Urothelium cell line (cell line): ENCODE data around the gene CELF2.

ENCODE experiments used
- DNase-seq: peaks from one replicate; pipeline ENCODE4 v3.0.0; 2011; ENCODE audit warnings: low spot score, mixed read lengths
- FAIRE-seq: peaks from 2 replicates; lab custom pipeline; 2011; peaks lifted over from hg19 to GRCh38; lab: Jason Lieb, UNC

CELF2 gene

DNA sequence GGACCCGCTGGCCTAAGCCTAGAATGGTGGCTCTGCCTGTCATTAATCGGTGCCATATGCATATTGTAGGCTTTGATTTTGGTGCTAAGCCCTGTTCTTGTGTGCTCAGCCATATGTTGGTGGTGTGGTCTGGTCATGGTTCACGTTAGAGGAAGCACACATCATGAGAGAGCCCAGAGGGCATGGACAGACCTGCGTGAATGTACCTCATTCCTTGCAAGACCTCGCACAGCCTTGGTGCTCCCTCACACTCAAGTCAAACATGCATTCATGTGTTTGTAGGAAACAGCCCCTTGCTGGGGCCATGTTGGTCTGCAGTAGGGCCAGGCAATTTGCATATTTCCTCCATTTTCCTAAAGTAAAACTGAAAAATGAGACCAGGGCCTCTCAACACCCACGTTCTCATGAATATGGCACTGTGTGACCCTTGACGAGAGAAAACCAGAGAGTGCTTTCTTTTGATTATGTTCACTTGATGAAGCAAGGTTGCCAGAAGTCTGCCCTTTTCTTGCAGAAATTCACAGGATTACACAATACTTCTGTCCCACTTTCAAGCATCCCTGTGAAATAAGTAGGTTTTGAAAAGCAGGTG is 268.7 kb downstream of the CELF2 start:
- DNase-seq, result no peak
- no peak for FAIRE-seq

DNA sequence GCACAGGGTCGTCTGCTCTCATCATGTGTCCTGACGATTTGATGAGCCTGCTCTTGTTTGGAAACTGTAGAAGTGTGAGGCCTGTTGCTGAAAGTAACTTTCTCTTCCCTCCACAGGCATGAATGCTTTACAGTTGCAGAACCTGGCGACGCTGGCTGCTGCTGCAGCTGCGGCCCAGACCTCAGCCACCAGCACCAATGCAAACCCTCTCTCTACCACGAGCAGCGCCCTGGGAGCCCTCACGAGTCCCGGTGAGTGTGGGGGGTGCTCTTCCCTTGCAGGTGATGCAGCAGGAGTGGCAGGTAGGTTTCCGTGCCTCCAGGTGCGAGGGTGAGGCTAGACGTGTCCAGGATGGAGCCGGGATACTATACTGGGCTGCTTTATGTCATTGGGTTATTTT is 270.6 kb downstream of the CELF2 start:
- DNase-seq (no peak), FAIRE-seq (no peak)

DNA sequence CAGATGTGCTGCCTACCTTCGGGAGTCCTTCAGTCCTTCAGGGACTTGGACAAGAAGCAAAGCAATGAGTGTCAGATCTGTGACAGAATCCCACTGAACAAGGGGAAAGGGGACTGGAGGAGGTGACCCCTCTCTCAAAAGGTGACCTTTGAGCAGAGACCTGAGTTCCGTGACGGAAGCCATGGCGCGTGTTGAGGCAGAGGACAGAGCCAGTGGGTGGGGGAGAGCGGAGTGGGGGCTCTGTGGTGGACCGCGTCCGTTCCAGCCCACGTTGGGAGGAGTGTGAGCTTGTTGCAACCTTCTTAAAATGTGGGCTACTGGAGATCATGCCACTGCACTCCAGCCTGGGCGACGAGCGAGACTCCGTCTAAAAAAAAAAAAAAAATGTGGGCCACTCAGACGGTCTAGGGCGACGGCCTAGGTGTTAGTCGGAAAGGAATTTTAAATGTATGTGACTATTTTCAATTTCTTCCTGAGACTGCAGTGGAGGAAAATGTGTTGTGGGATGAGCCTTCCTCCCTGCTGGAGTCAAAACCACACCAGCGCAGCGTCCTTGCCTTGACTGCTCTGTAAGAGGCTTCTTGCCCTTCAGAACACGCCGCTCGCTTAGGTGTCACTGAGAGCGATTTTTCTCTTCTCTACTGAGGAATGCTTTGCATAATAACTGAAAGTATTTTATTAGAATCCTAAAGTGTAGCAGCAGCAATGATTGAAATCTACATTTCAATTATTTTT is 272.7 kb downstream of the CELF2 start:
- no peak for DNase-seq
- FAIRE-seq, result no peak

- no peak for FAIRE-seq
- DNase-seq, result no peak
Observed at GRCh38 chr10:11292576-11293302, 275.1 kb downstream of the CELF2 start.

- peak; percentile 80 for FAIRE-seq
Observed at GRCh38 chr10:11293332-11293731, 275.7 kb downstream of the CELF2 start.

GRCh38 chr10:11294831-11295450 is 277.3 kb downstream of the CELF2 start:
- FAIRE-seq, result no peak
- DNase-seq, result no peak

More at GRCh38 chr10:11293332-11293731, 275.7 kb downstream of the CELF2 start:
- DNase-seq, result no peak

DNA sequence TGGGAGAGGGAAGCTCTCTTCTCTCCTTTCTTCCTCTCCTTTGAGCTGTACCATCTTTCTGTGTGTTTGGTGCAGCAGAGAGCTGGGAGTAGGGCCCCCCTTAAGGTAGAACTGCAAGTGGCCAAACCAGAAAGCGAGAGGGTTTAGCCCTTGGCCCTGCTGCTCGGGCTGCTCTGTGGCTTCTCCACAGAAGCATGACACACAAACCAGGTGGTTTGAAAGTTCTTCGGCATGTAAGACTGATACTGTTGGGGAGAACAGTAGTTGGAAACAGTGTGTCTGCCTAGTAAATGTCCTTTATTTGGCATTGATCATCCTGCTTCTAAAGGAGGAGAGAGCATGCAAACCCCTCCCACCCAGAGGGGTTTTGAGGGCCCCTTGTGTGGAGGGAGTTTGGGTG is 277.8 kb downstream of the CELF2 start:
- no peak for DNase-seq
- FAIRE-seq, result no peak

- DNase-seq (no peak), FAIRE-seq (no peak)
Observed at GRCh38 chr10:11297136-11297535, 279.5 kb downstream of the CELF2 start.

DNA sequence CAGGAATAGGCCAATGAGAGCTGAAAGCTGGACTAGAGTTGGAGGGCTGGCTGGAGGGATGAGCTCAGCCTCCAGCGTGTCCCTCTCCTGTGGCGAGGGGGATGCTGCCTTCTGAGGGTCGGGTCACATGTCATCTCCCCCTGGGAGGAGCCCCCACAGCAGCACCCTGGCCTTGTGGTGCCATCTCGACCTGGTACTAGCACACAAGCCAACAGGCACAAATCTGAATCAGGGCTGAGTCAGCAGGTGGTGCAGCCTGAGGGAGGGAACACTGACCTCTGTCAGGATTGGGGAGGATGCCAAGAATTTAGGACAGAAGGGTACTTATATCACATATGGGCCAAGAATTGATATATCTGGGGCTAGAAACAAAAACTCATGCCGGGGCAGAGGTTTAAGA is 280.4 kb downstream of the CELF2 start:
- FAIRE-seq (no peak), DNase-seq (peak; percentile 27)

- FAIRE-seq (no peak), DNase-seq (no peak)
Observed at GRCh38 chr10:11299125-11299524, 281.5 kb downstream of the CELF2 start.

DNA sequence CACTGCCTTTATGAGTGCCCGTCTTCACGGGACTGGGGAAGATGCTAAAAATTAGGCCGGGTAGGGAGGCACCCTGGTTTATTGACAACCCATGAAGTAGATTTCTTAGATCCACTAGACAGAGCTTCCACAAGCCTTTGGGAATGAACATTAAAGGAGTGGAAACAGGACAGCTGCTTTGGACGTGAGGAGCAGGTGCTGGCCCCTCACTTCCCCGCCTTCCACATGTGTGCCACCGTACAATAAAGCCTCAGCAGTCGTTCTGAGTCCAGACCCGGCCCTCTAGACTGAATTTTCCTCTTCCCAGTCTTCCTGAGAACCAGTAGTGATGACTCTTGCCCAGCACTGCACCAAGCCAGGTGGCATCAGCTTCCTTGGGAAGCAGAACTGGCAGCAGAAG is 282.4 kb downstream of the CELF2 start:
- FAIRE-seq (no peak), DNase-seq (no peak)

- no peak for DNase-seq
- FAIRE-seq, result no peak
Observed at GRCh38 chr10:11300563-11300962, 282.9 kb downstream of the CELF2 start.

GRCh38 chr10:11301571-11302111 is 284.0 kb downstream of the CELF2 start:
- no peak for FAIRE-seq

DNA sequence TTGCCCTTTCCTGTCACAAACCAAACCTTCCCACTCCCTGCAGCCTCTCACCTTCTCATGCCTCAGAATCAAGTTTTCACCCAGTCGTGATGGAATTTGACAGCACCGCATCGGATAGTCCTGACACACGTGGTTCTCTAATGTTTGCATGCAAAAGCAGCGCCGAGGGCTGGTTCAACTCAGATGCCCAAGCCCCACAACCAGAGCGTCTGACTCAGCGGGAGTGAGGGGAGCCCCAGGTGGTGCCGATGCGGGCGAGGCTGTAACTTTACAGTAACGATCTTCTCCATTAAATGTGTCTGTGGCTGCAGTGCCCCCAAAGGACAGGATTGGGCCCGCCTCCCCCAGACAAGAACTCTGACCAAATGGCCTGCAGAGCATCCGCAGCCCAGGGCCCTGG is 284.5 kb downstream of the CELF2 start:
- FAIRE-seq, result no peak

More at GRCh38 chr10:11301571-11302111, 284.0 kb downstream of the CELF2 start:
- DNase-seq, result no peak

DNA sequence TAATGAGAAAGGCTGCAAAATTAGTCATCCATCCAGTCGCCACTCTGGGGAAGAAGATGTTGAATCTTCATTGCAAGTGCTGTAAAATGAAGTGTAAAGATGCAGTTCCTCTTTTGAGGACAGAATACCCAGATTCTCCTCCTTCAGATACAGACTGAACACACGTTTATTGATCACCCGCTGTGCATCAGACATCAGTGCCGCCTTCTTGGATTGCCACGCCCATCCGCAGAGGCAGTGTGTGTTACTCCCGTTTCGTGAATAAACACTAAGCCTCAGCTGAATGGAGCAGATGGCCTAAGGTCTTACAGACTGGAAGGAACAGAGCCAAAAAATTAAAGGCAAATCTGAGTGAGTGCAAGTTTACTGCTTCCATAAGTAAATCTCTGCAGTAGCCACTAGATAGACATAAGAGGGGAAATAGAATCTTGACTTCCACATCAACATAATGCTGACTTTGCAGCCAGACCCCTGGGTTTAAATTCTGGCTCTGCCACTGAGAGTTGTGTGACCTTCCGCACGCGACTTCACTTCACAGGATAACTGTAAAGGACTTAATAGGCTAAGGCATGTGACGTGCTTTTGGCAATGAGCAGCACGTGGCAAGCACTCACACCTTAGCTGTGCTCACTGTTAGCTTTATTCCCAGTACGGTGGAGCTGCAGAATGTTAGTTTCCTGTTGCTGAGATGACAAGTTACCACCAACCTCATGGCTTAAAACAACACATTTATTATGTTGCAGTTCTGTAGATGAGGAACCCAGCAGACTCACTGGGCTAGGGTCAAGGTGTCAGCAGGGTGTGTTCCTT is 285.9 kb downstream of the CELF2 start:
- DNase-seq (no peak), FAIRE-seq (no peak)

More for the DNA sequence above, 284.5 kb downstream of the CELF2 start:
- DNase-seq, result no peak

- DNase-seq, result no peak
- no peak for FAIRE-seq
Observed at GRCh38 chr10:11304906-11305585, 287.4 kb downstream of the CELF2 start.

DNA sequence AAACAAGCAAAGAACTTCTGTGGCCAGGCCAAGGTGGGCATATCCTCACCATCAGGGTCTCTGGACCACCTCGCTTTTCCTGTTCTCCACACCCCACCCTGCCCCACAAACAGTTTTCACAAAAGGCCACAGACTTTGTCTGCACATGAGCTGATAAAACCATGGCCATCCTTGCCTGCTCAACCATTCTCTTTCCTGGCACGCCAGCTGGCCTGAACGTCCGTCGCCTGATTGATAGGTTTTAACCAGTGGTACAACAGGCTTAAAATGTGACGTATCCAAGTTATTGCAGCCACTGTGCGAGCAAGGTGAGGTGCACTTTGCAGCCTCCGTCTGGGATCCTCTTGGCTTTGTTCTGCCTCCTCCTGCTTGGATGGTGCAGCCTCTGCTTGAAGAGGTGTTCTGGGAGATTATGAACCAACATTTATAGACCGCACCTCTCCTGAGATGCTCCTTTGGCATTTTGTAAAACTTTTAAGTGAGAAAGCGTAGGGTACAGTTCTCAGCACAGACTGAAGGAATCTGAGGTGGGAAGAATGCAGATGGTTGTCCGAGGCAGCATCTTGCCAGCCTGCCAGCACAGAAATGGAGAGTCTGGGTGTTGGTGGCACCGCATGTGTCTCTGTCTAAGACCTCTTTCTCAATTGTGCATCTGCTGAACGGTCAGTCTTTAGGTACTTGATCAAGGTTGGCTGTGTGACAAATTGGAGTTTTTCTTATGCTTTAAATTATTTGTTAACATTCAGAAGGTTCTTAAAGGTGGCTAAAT is 288.3 kb downstream of the CELF2 start:
- FAIRE-seq (no peak), DNase-seq (no peak)

- no peak for FAIRE-seq
- no peak for DNase-seq
Observed at GRCh38 chr10:11307004-11307403, 289.3 kb downstream of the CELF2 start.

GRCh38 chr10:11307937-11308336 is 290.3 kb downstream of the CELF2 start:
- no peak for FAIRE-seq
- DNase-seq, result no peak
